ENCODE results near the gene PCGF2.
"Not testable (repeated sequence)": the region's sequence is repeated elsewhere in the genome, so short reads cannot be mapped to it uniquely, and the experiment has no call there.

The PCGF2 gene

DNA sequence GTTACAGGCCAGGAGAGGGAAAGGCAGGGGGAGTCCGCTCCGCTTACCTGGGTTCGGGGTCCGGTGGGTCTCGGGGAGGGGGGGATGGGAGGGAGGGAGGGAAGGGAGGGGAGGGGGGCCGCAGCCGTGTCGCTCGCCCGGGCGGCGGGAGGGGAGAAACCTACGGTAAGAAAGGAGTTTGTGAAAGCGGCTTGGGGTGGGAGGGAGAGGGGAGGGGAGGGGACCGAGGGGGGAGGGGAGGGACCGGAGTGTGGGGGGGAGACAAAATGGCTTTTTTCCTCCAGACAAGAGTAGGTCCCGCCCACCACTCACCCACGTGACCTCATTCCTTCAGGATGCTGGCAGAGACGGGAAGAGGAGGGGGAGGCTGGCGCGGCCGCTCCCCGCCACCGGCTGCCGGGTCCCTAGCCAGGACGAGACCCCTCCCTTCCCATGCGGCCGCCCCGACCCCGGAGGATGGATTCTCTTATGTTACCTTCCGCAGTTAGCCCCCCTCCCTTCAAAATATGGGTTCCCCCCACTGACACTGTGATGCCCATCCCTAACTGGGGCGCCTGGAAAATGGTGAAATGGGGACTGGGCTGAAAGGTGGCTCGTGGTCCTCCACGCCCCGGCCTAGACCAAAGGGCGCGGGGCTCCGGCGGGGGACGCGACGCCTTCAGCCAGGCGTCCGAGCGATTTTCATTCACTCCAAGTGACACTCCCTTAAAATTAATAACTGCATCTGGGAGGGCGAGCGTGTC lies at the start of gene PCGF2:
Gene PCGF2, minus strand, starts transcription at position 188 of the 743 bp plus-strand sequence. CDS start 7,934 bp downstream, outside the sequence.
- DNase-seq, result no peak

- no peak for DNase-seq
Measured at GRCh38 chr17:38797828-38798227, 49.7 kb upstream of the PCGF2 start.

DNA sequence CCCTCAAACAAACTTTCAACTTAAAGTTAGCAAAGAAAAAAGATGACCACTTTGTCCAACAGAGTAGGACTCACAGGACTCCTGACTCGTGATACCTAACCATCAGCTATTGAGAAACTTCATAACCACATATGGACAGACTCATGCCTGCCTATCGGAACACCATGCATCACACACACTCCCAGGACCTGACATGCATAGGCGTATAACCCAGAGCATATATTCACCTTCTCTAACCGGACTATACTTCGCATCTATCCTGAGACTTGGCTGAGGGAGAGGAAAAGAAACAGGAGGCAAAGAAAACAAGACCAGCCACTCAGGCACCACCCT lies 49.0 kb upstream of the PCGF2 start:
- no peak for DNase-seq

- no peak for DNase-seq
Measured at GRCh38 chr17:38796451-38797157, 48.5 kb upstream of the PCGF2 start.

DNA sequence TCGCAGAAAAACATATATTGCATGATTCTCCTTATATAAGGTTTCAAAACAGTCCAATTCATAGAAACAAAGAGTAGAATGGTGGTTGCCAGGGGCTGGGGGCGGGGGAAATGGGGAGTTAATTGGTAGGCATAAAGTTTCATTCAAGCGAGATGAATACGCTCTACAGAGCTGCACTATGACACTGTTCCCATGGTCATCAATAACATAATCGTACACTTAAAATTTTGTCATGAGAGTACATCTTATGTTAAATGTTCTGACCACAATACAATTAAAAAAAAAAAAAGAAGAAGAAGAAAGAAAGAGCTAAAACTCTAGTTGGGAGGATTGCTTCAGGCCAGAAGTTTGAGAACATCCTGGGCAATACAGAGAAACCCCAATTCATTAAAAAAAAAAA lies 46.1 kb upstream of the PCGF2 start:
- DNase-seq, result no peak

DNA sequence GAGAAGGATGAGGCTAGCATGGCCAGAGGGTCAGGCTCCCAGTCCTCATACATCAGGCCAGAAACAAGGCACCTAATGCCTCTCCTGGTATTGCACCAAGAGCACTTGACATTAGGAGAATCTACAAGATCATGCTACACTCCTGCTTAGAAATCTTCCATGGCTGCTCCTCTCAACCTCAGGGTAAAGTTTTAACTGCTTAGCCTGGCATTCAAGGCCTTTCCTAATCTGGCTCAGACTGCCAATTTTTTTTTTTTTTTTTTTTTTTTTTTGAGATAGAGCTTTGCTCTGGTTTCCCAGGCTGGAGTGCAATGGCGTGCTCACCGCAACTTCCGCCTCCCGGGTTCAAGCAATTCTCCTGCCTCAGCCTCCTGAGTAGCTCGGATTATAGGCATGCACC lies 43.0 kb upstream of the PCGF2 start:
- no peak for DNase-seq

GRCh38 chr17:38790148-38790707 lies 42.1 kb upstream of the PCGF2 start:
- DNase-seq, result not testable (repeated sequence)

DNA sequence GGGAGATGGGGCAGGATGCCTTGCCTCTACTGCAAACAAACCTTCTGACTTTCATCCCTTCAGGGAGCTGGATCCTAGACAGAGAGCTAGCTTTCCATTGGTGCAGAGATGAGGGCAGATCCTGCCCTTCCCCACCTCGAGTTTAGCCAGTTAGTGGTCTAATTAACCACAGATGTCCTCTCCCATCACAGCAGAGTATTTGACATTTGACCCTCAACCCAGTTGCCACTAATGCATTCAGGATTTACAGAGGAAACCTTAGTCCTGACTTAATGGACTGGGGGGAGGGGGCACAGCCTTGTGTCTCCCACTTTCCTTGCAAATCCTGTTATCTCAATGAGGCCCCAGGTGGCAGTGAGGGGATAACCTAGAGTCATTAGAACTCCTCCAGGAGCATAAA lies 41.0 kb upstream of the PCGF2 start:
- no peak for DNase-seq

DNA sequence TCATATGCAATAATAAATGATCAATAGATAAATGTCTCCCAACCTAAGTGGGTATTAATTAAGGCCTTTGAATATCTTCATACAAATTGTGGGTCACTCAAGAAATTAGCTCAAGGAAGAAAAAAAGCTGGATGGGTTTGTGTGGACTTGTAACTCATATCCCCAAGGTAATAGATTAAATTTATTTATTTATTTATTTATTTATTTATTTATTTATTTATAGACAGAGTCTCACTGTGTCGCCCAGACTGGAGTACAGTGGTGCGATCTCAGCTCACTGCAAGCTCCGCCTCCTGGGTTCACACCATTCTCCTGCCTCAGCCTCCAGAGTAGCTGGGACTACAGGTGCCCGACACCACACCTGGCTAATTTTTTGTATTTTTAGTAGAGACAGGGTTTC lies 39.9 kb upstream of the PCGF2 start:
- not testable (repeated sequence) for DNase-seq

GRCh38 chr17:38786372-38786771 lies 38.2 kb upstream of the PCGF2 start:
- no peak for DNase-seq

- DNase-seq, result no peak
Measured at GRCh38 chr17:38783227-38783626, 35.1 kb upstream of the PCGF2 start.

DNA sequence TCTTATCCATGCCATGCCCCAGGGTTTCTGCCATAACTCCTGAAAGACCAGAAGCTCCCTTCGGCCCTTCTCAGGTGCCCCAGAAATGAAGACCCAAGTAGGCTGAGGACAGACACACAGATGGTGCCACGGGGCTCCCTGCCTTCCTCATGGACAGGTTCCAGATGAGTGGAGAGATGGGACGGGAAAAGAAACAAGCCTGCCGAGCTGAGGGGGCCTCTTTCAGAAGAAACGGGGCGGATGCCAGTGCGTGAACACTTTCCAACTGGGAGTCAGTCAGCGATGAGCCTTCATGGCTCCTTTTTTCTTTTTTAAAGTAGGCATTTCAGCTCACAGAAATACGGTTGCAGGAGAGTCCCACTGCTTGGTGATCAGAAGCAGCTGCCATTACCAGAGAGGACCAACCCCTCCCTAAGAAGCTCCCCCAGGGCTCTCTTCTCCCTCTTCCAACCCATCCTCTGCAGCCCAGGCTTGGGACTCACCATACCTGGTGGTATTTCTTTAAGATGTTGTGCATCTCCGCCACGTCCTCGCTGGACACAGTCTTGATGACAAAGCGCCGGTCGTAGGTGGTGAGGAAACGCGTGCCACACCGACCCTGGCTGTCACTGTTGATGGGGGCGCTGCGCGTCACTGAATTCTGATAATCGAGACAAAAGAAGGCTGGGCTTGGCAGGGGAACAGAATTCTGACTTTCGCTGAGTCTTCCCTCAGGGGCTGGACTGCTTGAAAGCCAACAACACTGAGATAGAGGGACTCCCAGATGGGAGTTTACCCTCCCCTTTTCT lies 32.0 kb upstream of the PCGF2 start:
- DNase-seq, result no peak

- no peak for DNase-seq
Measured at GRCh38 chr17:38777641-38778250, 29.6 kb upstream of the PCGF2 start.

DNA sequence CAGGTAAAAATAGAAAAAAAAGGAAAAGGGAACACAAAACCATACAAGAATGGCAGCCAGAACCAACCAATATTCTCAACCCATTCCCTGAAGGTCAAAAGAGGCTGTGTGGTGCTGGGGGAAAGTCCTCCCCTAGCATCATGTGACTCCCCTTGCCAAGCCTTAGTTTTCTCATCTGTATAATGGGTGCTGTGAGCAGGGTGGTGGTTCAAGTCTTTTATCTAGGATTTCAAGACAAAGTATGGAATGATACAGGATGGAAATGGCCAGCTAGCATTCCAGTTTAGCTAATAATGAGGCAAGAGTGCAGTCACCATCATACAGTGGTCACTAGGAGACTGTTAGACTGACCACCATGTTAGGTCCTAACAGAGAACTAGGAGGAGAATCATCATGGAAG lies 25.1 kb upstream of the PCGF2 start:
- DNase-seq, result no peak

DNA sequence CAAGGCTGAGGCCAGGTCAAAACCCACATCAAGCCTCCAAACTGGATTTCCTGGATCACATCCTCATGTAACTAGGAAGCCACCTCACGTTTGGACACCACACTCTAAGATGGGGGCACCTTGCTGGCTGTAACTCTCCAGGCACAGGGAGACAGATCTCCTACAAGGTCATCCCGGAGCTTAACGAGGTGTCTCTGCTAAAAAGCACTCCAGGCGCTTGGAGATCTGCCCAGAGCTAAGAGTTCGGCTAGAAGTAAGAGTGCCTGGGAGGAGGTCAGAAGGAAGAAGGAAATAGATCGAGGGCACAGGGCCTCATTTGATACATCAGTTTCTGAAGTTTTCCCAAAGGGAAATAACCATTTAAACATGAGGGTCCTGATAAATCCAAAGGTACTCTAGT lies 20.3 kb upstream of the PCGF2 start:
- DNase-seq, result no peak

- DNase-seq, result no peak
Measured at GRCh38 chr17:38766341-38766740, 18.2 kb upstream of the PCGF2 start.

DNA sequence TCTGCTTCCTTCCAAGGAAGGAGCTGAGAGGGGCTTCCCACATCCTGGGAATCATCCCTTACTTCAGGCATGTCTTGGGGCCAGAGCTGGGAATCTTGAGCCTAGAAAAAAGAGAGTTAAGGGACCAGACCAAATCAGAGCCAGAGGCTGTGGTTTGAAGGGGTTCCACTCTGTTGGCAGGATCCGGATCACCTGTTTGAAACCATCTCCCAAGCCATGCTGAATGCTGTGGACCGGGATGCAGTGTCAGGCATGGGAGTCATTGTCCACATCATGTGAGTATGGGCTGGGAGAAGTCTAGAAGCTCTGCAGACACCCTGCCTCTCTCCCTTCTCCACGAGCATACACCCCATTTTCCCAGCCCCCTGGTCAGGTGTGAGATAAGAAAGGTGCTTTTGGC lies 14.1 kb upstream of the PCGF2 start:
- no peak for DNase-seq

GRCh38 chr17:38761612-38762011 lies 13.5 kb upstream of the PCGF2 start:
- peak; percentile 64 for DNase-seq

- no peak for DNase-seq
Measured at GRCh38 chr17:38753071-38753506, 5.0 kb upstream of the PCGF2 start.

- peak; percentile 100 for DNase-seq
Measured at GRCh38 chr17:38752308-38753070, 4.4 kb upstream of the PCGF2 start, which contains the start of gene PSMB3. PSMB3 (plus strand) TSS chr17:38752741; CDS start chr17:38752827, 86 bp downstream.

DNA sequence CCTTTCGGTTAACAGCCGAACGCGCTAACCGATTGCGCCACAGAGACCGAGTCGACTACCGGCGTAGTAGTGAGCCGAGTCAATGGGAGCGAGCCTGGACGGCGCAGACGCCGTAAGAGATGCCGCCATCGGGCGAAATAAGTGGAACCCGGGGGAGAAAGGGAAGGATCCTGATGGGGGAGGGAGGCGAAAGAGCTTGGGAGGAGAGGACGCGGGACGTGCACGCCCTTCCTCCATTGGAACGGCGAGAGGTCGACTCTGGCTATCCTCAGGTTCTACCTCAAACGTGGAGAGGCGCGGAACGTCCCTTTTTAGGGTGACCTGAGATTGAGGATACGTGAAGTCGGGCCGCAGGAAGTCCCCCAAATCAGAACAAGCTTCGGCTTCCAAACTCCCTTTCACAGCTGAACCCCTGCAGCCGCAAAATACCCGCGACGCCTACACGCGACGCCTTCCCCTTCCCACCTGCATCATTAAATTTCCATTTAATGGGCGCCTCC lies 3.7 kb upstream of the PCGF2 start:
- DNase-seq, result peak; percentile 91

Data from hematopoietic multipotent progenitor cell treated with erythropoietin and hydrocortisone succinate and interleukin-3 and kit ligand, for 4 days (in vitro differentiated cells).